Epidermal melanocyte (primary cell): Measurements from ENCODE around the gene RHOB.

ENCODE experiments used
- DNase-seq: peaks from one replicate; pipeline ENCODE4 v3.0.0; 2011; ENCODE audit warnings: low spot score; ENCODE audit not compliant: insufficient read length

The RHOB gene

DNA sequence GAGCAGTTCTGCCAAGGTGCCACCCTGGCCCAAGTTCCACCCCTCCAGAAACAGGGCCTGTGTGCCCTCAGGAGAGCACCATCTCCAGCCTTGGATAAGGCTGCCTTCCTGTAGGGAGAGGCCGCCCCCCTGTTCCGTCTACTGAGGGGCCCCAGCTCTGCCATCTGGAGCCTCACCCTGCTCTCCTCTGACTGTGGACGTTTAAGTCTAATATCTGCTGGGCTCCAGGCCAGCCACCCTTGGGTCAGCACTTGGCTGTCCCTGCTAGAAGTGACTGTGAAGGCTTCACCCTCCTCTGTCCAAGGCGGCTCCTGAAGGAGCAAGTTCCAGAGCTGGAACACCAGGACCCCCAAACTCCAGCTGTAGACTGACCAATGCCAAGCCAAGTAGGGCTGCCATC lies 26.3 kb downstream of the RHOB start:
- no peak for DNase-seq

DNA sequence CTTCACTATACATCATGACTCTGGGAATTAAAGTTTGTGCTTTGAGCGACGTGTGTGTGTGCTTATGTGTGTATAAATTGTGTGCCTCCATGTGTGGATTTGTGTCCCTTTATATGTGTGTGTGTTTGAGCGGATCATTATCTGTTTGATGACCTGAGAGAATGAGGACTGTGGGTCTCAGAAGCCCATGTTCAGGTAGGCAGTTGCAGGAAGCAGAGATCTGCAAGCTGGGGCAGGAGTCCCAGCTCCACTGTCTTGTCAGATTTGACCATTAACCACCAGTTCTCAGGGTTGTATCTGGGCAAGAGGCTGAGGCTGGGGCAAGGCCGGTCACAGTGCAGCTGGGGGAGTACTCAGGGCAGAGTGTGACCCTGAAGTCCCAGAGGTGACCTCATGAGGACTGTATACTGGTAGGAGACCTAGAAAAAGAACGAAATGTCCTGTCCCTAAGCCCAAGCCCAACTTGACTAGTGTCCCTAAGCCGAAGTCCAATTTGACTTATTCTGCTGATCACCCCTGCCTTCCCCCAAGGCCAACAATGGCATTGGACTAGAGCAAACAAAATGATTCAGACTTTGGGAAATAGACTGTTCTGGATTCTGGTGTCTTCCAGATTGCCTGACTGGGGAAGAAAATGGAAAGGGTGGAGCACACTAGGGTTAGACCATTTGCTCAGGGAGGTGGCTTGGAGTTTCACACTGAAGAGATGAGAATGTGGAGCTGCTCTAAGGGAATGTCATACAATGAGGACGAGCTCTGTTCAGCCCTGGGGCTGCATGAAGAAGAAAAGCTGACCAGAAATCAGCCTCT lies 28.1 kb downstream of the RHOB start:
- no peak for DNase-seq

DNA sequence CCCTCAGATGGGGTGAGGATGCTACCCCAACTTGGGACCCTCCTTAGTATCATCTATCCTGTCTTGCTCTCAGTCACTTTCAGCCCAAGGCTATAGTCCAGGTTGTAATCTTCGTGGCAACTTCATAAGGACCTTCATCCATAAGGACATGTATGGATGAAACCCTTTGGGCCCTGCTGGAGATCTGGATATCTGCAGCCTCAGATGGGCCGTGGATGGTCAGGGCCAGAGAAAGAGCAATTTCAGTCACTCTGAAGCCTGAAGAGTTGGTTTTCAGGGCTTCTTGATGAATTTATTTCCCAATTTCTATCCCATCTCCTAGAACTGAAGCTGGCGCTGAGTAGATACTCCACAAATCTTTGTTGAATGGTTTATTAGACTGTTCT lies 28.7 kb downstream of the RHOB start:
- DNase-seq: no peak

- DNase-seq: no peak
Measured at GRCh38 chr2:20476481-20476880, 29.6 kb downstream of the RHOB start.

DNA sequence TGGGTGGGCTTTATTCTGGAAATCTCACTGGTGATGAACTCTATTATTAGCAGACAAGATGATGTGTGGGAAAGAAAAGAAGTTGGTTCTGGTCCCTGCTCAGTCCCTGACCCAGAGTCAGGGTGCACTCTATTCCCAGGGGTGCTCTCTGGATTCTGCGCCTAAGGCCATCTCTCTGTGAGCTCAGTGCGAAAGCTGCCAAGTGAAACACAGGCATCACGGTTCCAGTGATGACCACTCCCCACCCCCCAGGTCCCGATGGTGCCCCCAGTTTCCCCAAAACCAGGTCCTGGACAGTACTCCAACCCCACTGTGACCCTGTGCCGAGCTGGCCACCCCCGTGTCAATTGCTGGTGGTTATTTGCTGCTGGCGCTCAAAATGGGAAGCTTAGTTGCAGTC lies 30.1 kb downstream of the RHOB start:
- no peak for DNase-seq

DNA sequence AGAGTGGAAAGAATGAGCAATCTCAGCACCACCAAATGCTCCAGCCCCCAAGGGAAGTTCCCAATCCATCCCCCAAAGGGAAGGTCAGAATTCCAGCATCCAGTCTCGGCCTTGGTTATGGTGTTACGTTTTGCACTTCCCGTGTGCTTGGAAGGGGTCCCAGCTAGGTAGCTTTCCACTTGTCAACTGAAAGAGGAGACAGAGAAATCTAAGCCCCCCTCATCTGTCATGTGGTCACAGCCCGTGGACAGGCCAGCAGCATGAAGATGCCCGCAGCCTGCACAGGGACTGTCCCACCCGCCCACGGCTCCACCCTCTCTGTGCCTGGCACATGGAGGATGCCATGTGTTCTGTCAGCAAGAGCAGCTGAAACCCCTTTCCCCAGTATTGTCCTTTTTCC lies 32.1 kb downstream of the RHOB start:
- no peak for DNase-seq

DNA sequence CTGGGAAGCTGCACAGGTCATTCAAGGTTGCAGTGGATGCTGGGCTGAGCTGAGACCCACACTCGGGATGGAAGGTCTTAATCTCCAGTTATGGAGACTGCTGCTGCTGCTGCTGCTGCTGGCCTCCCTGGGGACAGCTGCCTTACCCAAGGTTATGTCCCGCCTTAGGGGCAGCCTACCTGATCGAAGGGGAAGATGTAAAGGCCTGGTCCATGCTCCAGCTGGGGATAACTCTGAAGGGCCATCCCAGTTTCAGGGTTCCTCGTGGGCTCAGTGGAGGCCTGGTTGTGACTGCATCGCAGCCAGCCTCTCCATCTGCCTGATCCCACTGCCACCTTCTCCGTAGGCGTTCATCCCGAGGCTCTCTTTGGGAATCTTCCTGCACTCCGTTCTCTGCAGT lies 33.0 kb downstream of the RHOB start:
- DNase-seq: no peak

DNA sequence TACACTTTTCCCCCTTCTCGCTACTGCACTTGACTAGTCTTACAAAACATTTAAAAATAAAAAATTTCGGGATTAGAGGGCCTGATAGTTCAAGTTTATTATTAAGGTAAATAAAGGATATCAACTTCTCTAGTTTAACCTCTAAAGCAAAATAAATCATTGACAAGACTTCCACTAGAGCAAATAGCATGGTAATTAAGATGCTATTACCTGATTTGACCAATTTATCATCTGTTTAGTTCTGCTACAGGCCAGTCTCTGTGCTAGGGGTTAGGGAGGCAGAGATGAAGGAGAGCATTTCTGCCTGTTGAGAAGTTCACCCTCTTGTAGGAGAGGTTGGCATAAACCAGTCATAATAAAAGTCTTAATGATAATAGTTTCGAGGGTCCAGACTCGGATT lies 34.0 kb downstream of the RHOB start:
- DNase-seq: no peak

GRCh38 chr2:20481798-20482405 lies 35.0 kb downstream of the RHOB start:
- DNase-seq: no peak

GRCh38 chr2:20482725-20483124 lies 35.9 kb downstream of the RHOB start:
- no peak for DNase-seq

DNA sequence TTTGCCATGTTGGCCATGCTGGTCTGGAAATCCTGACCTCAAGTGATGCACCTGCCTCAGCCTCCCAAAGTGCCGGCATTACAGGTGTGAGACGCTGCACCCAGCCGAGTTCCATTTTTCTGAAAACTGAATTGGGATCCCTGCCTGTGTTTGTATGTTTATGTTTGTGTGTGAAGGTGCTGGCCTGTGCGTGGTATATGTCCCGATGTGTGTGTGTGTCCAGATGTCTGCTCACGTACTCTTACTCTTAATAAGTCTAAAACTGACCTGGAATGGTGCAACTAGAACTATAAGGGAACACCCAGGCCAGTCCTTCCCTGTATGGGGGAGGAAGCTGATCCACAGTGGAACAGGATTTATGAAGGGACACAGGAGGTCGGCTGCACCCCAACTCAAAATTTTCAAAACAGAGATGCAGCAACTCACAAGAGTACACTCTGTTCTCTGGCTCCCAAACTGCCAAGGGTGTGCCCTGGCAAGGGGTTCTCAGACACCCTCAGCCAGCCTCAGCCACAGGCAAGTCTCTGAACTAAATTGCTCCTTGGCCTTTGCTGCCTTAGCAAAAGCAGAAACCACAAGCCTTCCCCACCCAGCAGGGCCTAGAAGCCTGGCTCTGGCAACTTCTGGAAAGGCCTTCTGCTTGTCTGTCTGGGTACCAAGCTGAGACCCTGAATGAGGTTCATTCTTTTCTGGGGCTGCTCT lies 36.5 kb downstream of the RHOB start:
- DNase-seq: no peak

- no peak for DNase-seq
Measured at GRCh38 chr2:20484034-20484617, 37.3 kb downstream of the RHOB start.

- no peak for DNase-seq
Measured at GRCh38 chr2:20484810-20485611, 38.1 kb downstream of the RHOB start.

DNA sequence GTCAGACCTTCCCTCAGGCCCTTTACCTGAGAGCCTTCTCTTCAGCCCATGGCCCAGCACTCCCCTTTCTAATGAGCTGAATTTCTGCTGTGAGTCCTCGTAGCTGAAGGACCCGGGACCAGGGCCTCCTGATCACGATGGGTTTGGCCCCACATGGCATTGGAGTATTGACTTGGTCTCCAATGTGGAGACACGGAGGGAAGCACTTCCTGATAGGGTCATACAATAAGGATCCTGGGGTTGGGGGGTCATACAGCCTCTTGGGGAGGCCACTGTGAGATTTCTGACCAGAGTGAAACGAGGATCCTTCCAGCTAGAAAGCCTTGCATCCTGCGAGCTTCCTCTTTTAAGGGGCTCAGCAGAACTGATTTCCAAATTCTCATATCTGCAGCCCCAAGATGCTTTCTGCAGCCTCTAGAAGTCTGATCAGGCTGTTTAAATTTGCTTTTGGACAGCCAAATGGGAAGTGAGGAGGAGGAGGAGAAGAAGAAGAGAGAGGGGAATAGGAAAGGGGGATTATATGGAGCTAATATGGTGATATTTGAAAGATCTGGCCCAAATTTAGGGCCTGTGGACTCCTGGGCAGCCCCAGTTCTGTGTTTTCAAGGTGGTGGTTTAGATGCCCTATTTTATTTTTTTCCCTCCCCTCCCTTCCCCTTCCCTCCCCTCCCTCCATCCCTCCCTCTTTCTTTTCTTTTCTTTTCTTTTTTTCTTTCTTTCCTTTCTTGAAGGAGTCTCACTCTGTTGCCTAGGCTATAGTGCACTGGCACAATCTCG lies 38.9 kb downstream of the RHOB start:
- no peak for DNase-seq

- no peak for DNase-seq
Measured at GRCh38 chr2:20486571-20486970, 39.7 kb downstream of the RHOB start.

- no peak for DNase-seq
Measured at GRCh38 chr2:20487030-20487391, 40.1 kb downstream of the RHOB start.

- no peak for DNase-seq
Measured at GRCh38 chr2:20487392-20488174, 40.7 kb downstream of the RHOB start.

DNA sequence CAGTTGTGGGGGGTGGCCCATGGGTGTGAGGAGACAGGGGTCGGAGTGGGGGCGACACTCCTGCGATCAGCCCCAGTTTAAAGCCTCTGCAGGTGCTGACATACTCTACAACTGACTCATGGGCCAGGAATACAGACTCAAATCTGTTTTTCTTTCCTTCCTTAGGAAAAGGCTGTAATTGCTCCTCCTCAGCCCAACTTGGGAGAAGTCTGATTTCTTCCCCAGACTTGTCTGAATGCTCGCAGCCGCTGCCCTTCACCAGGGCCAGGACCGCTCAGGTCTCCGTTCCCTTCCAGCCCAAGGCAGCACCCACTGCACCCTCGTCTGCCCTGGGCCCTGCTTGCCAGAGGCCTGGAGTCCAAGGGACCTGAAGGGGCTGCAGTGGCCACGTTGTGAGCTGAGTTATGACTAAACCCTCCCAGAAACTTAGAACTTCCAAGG lies 41.3 kb downstream of the RHOB start:
- DNase-seq: no peak

- no peak for DNase-seq
Measured at GRCh38 chr2:20488782-20489181, 41.9 kb downstream of the RHOB start.
